BJ (cell line): ENCODE data around the gene TUBA3E. TPM values are rescaled to one million over a fixed set of nuclear protein-coding genes. Genes with fewer than 3 reads are reported as not detected.
"Not testable (repeated sequence)": the region's sequence is repeated elsewhere in the genome, so short reads cannot be mapped to it uniquely, and the experiment has no call there.

Experiments
- CTCF ChIA-PET: fragments of 350-600 bp; formaldehyde crosslinking; extraction: SDS; loops from one replicate; lab custom pipeline; 2021; ENCODE audit warnings: antibody characterized with exemption, inconsistent platforms; lab: Yijun Ruan, JAX
- POLR2A ChIA-PET: fragments of 300-600 bp; sonication (Branson Sonifier 250); formaldehyde crosslinking; extraction: SDS; loops from one replicate; lab custom pipeline; 2021; ENCODE audit warnings: antibody characterized with exemption; lab: Charles Lee
- DNase-seq: peaks from one replicate; pipeline ENCODE4 v3.0.0-alpha.2; 2011; ENCODE audit warnings: low read depth
- H3K27me3 ChIP-seq: 2 replicates; pipeline ENCODE4 v1.6.0; 2011; ENCODE audit warnings: low read length; ENCODE audit not compliant: control insufficient read depth, insufficient read depth
- H3K36me3 ChIP-seq: 2 replicates; pipeline ENCODE4 v1.5.1; 2011; ENCODE audit warnings: low read length; ENCODE audit not compliant: control insufficient read depth, insufficient read depth
- H3K4me3 ChIP-seq: 2 replicates; pipeline ENCODE4 v1.5.1; 2011; ENCODE audit warnings: low read depth, mild to moderate bottlenecking, control low read depth, low read length
- CTCF ChIP-seq: IDR thresholded peaks from 2 replicates; pipeline ENCODE4 v1.5.1; 2011; ENCODE audit warnings: low read depth, mild to moderate bottlenecking, control low read depth, inconsistent platforms, low read length, moderate library complexity; ENCODE audit not compliant: insufficient read depth
- polyA plus RNA-seq: library from polyadenylated mRNA; depleted of rRNA; stranded (reverse); fragments of >200 nt; gene quantifications from 2 replicates; pipeline ENCODE4 v1.2.3, GENCODE V29; 2011

Gene TUBA3E
- polyA plus RNA-seq, 1 experiment = not detected

- Histone ChIP-seq H3K27me3 (no peaks in the 10 kb centered on the region), H3K4me3 (peak overlapping the region; percentile 97), H3K36me3 (peaks cover 8% of the 10 kb centered on the region)
- no peak for DNase-seq
- CTCF ChIA-PET = interaction anchor here (1.3 to 4.0 kb wide), 2 partner anchors 148 to 152 kb away, joined by 6 to 16 read pairs; no protein-coding TSS in a partner anchor
- TF ChIP-seq CTCF = no peak
- POLR2A ChIA-PET = no interaction called here
These were observed 14.5 kb downstream of the TUBA3E start for GRCh38 chr2:130183512-130184373.

GRCh38 chr2:130182826-130183511, 15.3 kb downstream of the TUBA3E start:
- H3K36me3 ChIP-seq, H3K27me3 ChIP-seq, DNase-seq, POLR2A ChIA-PET: not testable (repeated sequence)
- CTCF ChIA-PET = interaction anchor here (1.2 to 4.0 kb wide), 4 partner anchors 149 to 159 kb away, joined by 5 to 16 read pairs (median 7); partner anchors contain the start of gene IMP4
- peak overlapping the region; percentile 97 for H3K4me3 ChIP-seq

- not testable (repeated sequence) for DNase-seq, H3K36me3 ChIP-seq, H3K27me3 ChIP-seq
- CTCF ChIA-PET = interaction anchor here (1.2 to 4.0 kb wide), 6 partner anchors 9 to 191 kb away, joined by 4 to 16 read pairs (median 6); partner anchors contain the start of gene IMP4
- POLR2A ChIA-PET = interaction anchor here (0.8 kb wide), 1 partner anchor 160 kb away, joined by 3 read pairs; a partner anchor contains a TSS
- peak; percentile 49 for TF ChIP-seq CTCF
- H3K4me3 ChIP-seq = peak within 1 kb of the TSS; percentile 97
These were observed 16.2 kb downstream of the TUBA3E start, which contains the start of gene MZT2B for GRCh38 chr2:130181880-130182682. Gene MZT2B (plus strand): TSS chr2:130182262. CDS start chr2:130182283, 21 bp downstream.

GRCh38 chr2:130181325-130181879, 16.8 kb downstream of the TUBA3E start, which contains the start of gene SMPD4:
Gene SMPD4 (minus strand): TSS chr2:130181602. CDS start chr2:130176592, 5,010 bp downstream.
- POLR2A ChIA-PET = interaction anchor here (0.6 to 0.8 kb wide), 2 partner anchors 147 to 160 kb away, joined by 3 read pairs; a partner anchor contains a TSS

GRCh38 chr2:130180404-130181324, 17.6 kb downstream of the TUBA3E start:
- DNase-seq = not testable (repeated sequence)
- CTCF ChIA-PET = interaction anchor here (0.6 to 4.0 kb wide), 10 partner anchors 7 to 250 kb away, joined by 3 to 16 read pairs (median 4); partner anchors contain the start of gene IMP4

More at GRCh38 chr2:130181325-130181879, 16.8 kb downstream of the TUBA3E start, which contains the start of gene SMPD4:
- Histone ChIP-seq H3K4me3 (peak within 1 kb of the TSS; percentile 97), H3K27me3 (no peaks in the 10 kb centered on the region), H3K36me3 (peaks cover 5% of the 10 kb centered on the region)
- peak; percentile 64 for DNase-seq
- CTCF ChIA-PET = interaction anchor here (0.6 to 4.0 kb wide), 10 partner anchors 8 to 251 kb away, joined by 3 to 16 read pairs (median 4); partner anchors contain the start of gene IMP4
- TF ChIP-seq CTCF = no peak

GRCh38 chr2:130174866-130175265, 23.4 kb downstream of the TUBA3E start:
- CTCF ChIA-PET = not testable (repeated sequence)

More at GRCh38 chr2:130180404-130181324, 17.6 kb downstream of the TUBA3E start:
- H3K4me3 ChIP-seq = peak overlapping the region; percentile 97
- not testable (repeated sequence) for H3K27me3 ChIP-seq, H3K36me3 ChIP-seq
- POLR2A ChIA-PET = interaction anchor here (0.6 to 0.8 kb wide), 4 partner anchors 148 to 1017 kb away, joined by 3 to 12 read pairs (median 4); partner anchors contain the start of gene IMP4

More at GRCh38 chr2:130174866-130175265, 23.4 kb downstream of the TUBA3E start:
- H3K4me3 ChIP-seq, DNase-seq, H3K27me3 ChIP-seq, POLR2A ChIA-PET: not testable (repeated sequence)
- peaks cover 14% of the 10 kb centered on the region for H3K36me3 ChIP-seq
